ENCODE data around the gene FADS6.
"Not testable (repeated sequence)": the region's sequence is repeated elsewhere in the genome, so short reads cannot be mapped to it uniquely, and the experiment has no call there.

FADS6 gene

DNA sequence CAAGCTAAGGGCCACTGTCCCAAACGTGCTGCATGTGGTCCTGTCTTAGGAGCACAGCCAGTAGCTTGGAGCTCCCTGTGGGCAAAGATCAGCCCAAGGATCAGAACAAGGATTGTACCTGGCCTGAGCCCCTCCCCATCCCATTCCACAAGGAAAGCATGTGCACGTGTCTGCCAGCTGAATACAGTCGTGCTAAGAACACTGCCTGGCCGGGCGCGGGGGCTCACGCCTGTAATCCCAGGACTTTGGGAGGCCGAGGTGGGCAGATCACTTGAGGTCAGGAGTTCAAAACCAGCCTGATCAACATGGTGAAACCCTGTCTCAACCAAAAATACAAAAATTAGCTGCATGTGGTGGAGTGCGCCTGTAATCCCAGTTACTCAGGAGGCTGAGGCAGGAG lies 23.4 kb downstream of the FADS6 start:
- DNase-seq (ENCODE audit: low read depth in 2 of 2): not testable (repeated sequence)

DNA sequence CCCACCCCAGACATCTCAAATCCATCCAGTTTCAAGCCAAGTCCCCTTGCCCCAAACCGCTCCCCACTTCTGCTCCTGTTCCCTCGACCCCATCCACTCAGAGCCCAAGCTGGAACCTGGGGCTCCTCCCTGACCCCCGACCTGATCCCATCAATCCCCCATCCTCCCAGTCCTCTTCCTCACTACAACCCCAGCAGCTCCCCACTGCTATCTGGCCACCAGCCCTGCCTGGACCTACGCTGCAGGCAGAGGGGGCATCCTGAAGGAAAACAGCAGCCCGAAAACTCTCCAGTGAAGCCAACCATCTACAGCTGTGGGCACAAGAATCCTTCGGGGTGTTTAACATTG lies 24.6 kb downstream of the FADS6 start:
- no peak for DNase-seq (ENCODE audit: low read depth in 2 of 2)

- no peak for DNase-seq (ENCODE audit: low read depth in 2 of 2)
Measured at GRCh38 chr17:74868251-74868907, 25.1 kb downstream of the FADS6 start.

DNA sequence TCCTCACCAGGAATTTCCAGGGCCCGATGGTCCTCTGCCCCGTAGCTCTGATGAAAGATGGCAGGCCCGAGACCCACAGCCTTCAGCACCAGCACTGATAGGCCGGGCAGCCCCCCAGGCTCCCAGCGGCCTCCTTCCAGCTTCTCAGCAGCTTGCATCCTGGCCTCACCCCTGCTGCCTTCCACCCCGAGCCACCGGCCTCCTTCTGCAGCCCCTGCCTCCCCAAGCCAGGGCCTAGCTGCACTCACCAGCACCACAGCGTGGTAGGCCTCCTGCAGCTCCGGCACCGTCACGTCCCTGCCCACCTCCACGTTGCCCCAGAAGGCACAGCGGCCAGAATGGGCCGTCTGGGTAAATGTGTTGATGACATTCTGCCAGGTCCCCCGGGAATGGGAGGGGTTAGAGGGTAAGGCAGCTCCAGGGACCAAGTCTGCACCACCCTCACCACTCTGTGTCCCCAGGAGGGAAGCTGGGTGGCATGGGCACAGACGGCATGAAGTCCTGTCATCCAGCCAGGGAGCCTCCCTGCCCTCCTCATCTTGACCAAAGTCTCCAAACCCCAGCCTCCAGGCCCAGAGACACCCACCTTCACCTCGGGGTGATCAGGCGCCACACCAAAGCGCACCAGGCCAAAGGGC lies 27.1 kb downstream of the FADS6 start:
- no peak for DNase-seq (ENCODE audit: low read depth in 2 of 2)

- no peak for DNase-seq (ENCODE audit: low read depth in 2 of 2)
Measured at GRCh38 chr17:74865504-74866197, 27.8 kb downstream of the FADS6 start.

- DNase-seq (ENCODE audit: low read depth in 2 of 2): peak; percentile 56 to 65
Measured at GRCh38 chr17:74864866-74865395, 28.5 kb downstream of the FADS6 start.

DNA sequence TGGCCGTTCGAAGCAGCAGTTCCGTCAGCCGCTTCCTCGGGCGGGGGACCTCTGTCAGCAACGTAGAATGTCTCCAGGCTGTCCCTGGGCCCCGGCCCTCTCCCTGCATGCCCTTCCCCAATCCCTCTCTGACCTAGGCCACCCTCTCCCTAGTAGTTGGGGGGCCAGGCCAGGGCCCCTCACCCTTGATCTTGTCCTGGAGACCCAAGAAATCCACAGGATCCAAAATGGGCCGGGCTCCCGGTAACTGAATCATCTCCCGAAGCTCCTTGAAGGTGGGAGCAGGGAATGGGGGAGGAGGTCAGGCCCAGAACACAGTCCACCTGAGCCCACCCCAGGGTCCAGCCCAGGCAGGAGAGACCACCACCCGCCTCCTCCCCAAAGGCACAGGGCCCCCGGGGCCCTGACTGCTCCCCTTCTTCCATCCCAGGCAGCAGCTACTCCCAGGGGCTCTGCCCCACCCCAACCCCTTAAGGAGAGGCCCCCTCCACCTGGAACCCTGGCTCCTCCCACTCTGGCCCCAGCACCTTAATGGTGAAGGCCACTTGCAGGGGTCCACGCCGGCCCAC lies 29.1 kb downstream of the FADS6 start:
- DNase-seq (ENCODE audit: low read depth in 2 of 2): no peak

GRCh38 chr17:74863420-74864296 lies 29.8 kb downstream of the FADS6 start:
- no peak for DNase-seq (ENCODE audit: low read depth in 2 of 2)

DNA sequence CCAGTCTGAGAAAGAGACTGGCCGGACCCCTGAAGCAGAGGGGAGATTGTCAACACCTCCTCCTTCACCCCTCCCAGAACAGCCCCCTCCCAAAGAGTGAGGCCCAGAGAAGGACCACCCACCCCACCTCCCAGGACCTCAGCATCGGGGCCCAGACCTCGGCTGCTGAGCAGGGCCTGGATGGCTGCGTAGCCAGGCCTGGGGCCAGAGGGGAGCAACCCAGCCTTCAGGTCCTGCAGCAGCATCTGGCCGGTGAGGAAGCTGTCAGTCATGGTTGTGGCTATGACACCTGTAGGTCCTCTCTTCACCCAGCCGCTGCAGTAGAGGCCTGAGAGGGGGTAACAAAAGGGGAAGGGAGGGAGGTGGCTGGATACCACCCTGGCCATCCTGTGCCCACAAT lies 30.5 kb downstream of the FADS6 start:
- no peak for DNase-seq (ENCODE audit: low read depth in 2 of 2)

- peak; percentile 66 to 69 for DNase-seq (ENCODE audit: low read depth in 2 of 2)
Measured at GRCh38 chr17:74862108-74862901, 31.1 kb downstream of the FADS6 start.

DNA sequence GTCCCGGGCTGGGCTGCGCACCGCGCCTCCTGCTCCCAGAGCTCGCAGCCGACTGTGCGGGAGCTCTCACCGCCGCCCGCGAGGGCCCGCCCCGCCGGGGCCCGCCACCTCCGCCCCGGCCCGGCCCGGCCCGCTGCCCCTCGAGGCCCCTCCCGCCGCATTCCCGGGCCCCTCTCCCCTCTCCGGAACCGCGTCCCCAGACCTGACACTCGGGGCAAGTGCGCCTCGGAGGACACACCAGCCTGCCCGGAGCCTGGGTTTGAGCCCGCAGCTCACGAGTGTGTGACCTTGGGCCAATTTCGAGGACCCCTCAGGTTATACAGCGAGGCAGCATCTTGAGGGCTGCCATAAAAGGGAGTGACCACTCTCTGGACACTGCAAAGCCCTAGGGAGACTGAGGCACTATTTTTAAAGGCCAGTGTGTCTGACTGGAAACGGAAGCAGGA lies 31.7 kb downstream of the FADS6 start:
- DNase-seq (ENCODE audit: low read depth in 2 of 2): no peak

- DNase-seq (ENCODE audit: low read depth in 2 of 2): no peak
Measured at GRCh38 chr17:74860872-74861661, 32.4 kb downstream of the FADS6 start.

DNA sequence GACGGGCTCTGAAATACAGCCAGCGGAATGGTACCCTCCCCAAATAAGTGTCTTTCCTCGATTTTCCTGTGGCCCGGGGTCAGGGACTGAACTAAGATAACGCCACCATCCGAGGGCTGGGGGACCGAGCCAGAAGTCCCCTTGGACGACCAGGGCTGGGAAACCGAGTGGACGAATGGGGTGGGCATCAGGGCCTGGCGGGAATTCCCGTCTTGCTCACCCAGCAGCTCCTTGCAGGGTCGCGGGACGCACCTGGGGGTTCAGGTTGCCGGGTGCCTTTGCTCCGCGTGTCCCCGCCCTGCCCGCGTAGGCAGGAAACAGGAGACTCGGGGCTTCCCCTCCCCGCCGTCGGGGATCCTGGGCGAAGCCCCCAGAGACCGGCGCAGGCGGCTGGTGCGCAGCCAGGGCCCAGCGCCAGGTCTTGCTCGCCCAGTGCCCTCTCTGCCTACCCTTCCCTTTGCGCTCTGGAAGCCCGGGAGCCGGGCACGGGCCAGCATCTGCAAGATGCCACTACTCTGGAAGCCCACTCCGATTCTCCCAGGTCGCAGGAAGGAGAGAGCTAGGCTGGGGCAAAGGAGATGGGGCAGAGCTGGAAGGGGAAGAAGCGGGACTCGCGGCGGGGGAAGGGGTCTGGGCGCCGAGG lies 33.1 kb downstream of the FADS6 start:
- DNase-seq (ENCODE audit: low read depth in 2 of 2): no peak

- DNase-seq (ENCODE audit: low read depth in 2 of 2): no peak
Measured at GRCh38 chr17:74859459-74860228, 33.8 kb downstream of the FADS6 start, which contains the start of gene GRIN2C. Gene GRIN2C, minus strand, starts transcription at chr17:74859885. Its CDS starts 4,793 bp downstream, at chr17:74855092.

DNA sequence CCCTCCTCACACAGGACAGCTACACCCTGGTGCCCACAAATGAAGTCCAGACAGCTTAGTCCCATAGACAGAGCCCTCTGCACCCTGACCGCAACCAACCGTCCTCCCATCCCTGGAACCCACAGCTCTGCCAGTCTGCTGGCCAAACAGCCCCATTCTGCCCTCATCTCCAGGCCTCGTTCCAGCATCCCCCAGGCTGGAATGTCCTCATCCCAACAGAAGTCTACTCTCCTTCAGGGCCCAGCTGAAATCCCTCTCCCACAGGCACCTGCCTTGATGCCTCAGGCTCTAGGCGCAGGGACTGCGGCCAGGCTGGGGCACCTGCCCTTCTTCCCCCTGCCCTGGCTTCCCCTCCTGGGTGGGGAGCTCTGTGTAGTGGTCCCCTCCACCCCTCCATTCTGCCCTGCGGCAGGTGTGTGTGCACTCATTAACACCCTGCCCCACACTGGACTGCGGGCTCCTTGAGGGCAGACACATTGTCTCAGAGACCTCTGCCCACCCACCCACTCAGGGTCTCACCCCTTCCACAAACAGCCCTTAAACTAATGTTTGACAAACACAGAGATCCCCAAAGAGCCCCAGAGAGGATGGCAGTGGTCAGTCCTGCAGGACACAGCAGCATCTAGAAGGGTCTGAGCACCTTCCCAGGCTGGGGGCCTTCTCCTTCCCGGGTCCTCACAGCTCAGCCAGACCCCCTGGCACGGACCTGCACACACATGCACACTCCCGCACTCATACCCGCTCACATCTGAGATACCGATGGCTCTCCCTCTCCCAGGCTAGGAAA lies 34.6 kb downstream of the FADS6 start:
- no peak for DNase-seq (ENCODE audit: low read depth in 2 of 2)

DNA sequence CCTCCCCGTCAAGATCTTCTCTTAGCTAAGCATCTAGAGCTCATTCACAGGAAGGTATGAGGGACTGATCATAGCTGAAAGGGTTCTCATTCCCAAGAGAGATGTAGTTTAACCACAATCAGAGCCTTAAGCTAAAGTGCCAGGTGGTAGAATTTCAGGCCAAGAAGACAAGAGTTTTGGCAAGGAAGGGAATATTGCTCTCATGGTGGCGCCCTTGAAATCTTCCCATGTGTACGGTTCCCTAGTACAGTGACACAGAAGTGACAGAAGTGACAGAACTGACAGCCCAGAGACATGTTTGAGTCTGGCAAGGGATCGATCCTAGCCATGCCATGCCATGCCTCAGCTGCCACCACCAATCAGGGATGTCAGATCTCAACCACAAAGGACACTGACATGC lies 36.2 kb downstream of the FADS6 start:
- no peak for DNase-seq (ENCODE audit: low read depth in 2 of 2)

DNA sequence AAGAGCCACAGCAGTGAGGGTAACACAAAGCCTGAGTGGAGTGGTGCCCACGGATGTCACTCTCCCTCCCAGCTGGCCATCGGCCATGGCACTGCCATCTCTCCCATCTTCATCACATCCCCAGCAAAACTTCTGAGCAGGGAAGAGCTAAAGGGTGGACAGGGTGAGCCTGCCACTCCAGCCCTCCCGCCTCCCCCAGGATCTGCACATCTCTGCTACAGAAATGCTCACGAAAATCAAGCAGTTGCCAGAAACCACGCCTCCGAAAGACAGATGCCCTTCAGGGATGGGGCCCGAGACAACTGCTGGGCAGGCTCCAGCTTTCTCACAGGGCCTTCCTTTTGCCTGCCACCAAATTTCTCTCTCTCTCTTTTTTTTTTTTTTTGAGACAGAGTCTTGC lies 37.3 kb downstream of the FADS6 start:
- DNase-seq (ENCODE audit: low read depth in 2 of 2): no peak

- DNase-seq (ENCODE audit: low read depth in 2 of 2): no peak
Measured at GRCh38 chr17:74855323-74855722, 38.1 kb downstream of the FADS6 start.

Measured in stimulated activated CD8-positive, alpha-beta memory T cell treated with anti-CD3 and anti-CD28 coated beads, Interleukin-2, amount 100 ng/mL, for 48 hours (primary cell).